Vagina (tissue), 2 donors: ENCODE results near the gene KDM4C.

Experiments used
- POLR2A ChIP-seq, 2 donors: fragments of 450-650 bp; IDR thresholded peaks; one replicate each; pipeline ENCODE4 v1.6.1; 2017; ENCODE audit warnings: antibody characterized with exemption in 2 of 2, mild to moderate bottlenecking in 2 of 2, moderate library complexity in 2 of 2
- POLR2AphosphoS5 ChIP-seq, 2 donors: sonication (generic); formaldehyde crosslinking; IDR thresholded peaks; one replicate each; pipeline ENCODE4 v1.9.0; 2017; ENCODE audit warnings: antibody characterized with exemption in 2 of 2, mild to moderate bottlenecking in 2 of 2, low read depth in 1 of 2; ENCODE audit not compliant: insufficient read depth in 1 of 2
- TF ChIP-seq, protein P1 (sequence below), 3 experiments: fragments of 450-650 bp in 2 of 3; fragments of 200-600 bp in 1 of 3; sonication (generic) in 1 of 3; IDR thresholded peaks; one replicate each; pipeline ENCODE4 v1.5.1; 2017 to 2019; ENCODE audit warnings: antibody characterized with exemption in 3 of 3, mild to moderate bottlenecking in 2 of 3, moderate library complexity in 2 of 3

DNA sequence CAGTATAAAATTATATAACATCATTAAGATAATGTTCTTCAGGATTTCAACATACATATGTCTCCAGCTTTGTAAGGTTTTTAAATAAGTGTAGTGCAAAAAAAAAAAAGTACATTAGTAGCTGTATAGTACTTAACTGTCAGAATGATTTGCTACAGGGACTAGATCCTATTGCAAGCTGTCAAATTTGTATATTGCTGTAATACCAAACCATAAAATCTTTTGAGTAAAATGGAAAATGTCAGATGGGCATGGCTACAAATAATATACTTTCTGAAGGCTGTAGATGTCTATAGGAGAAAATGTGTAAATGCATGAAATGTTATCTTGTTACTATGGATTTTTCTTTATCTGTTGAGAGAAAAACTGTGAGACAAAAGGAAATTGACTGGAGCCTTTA, 298.5 kb downstream of the KDM4C start:
- no peak for TF ChIP-seq POLR2AphosphoS5 (IDR thresholded peaks at IDR 0.05; ENCODE audit: insufficient read depth in 1 of 2, low read depth in 1 of 2)
- TF ChIP-seq, protein P1, sequence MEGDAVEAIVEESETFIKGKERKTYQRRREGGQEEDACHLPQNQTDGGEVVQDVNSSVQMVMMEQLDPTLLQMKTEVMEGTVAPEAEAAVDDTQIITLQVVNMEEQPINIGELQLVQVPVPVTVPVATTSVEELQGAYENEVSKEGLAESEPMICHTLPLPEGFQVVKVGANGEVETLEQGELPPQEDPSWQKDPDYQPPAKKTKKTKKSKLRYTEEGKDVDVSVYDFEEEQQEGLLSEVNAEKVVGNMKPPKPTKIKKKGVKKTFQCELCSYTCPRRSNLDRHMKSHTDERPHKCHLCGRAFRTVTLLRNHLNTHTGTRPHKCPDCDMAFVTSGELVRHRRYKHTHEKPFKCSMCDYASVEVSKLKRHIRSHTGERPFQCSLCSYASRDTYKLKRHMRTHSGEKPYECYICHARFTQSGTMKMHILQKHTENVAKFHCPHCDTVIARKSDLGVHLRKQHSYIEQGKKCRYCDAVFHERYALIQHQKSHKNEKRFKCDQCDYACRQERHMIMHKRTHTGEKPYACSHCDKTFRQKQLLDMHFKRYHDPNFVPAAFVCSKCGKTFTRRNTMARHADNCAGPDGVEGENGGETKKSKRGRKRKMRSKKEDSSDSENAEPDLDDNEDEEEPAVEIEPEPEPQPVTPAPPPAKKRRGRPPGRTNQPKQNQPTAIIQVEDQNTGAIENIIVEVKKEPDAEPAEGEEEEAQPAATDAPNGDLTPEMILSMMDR (IDR thresholded peaks at IDR 0.05), result no peak
- no peak for TF ChIP-seq POLR2A (IDR thresholded peaks at IDR 0.05)
